HepG2 (cell line): ENCODE data around the gene SNX9. TPM values are rescaled to one million over a fixed set of nuclear protein-coding genes. Genes with fewer than 3 reads are reported as not detected.

Experiments used
- ARID3A ChIP-seq: IDR thresholded peaks from 2 replicates; pipeline ENCODE4 v1.6.1; 2012; ENCODE audit warnings: low read depth, low read length, improper control_type of control experiment
- CENPBD1 ChIP-seq: sonication (generic); formaldehyde crosslinking; IDR thresholded peaks from 2 replicates; pipeline ENCODE4 v1.8.0; 2022; ENCODE audit warnings: missing genetic modification reagents, low read depth, mild to moderate bottlenecking, borderline replicate concordance
- DDIT3 ChIP-seq: sonication (generic); formaldehyde crosslinking; IDR thresholded peaks from 2 replicates; pipeline ENCODE4 v1.4.0; 2020; ENCODE audit warnings: mild to moderate bottlenecking, missing genetic modification reagents
- HNF4A ChIP-seq: sonication (generic); formaldehyde crosslinking; IDR thresholded peaks from 2 replicates; pipeline ENCODE4 v1.4.0; 2020; ENCODE audit warnings: missing genetic modification reagents
- KLF13 ChIP-seq: sonication (generic); formaldehyde crosslinking; IDR thresholded peaks from 2 replicates; pipeline ENCODE4 v1.4.0; 2020; ENCODE audit warnings: mild to moderate bottlenecking, missing genetic modification reagents
- MAFF ChIP-seq: IDR thresholded peaks from 2 replicates; pipeline ENCODE4 v1.6.1; 2011; ENCODE audit warnings: low read depth, low read length, improper control_type of control experiment
- MED13 ChIP-seq: sonication (generic); formaldehyde crosslinking; IDR thresholded peaks from 2 replicates; pipeline ENCODE4 v1.5.0; 2020; ENCODE audit warnings: missing genetic modification reagents
- MEIS2 ChIP-seq: sonication (generic); formaldehyde crosslinking; IDR thresholded peaks from 2 replicates; pipeline ENCODE4 v1.9.0; 2021; ENCODE audit warnings: mild to moderate bottlenecking, missing genetic modification reagents
- MXD3 ChIP-seq: IDR thresholded peaks from 2 replicates; pipeline ENCODE4 v1.6.1; 2016; ENCODE audit warnings: mild to moderate bottlenecking, missing biosample characterization, missing genetic modification reagents
- REXO4 ChIP-seq: sonication (generic); formaldehyde crosslinking; IDR thresholded peaks from 2 replicates; pipeline ENCODE4 v1.8.0; 2022; ENCODE audit warnings: missing genetic modification reagents, mild to moderate bottlenecking, borderline replicate concordance
- TFDP2 ChIP-seq: sonication (generic); formaldehyde crosslinking; IDR thresholded peaks from 2 replicates; pipeline ENCODE4 v1.4.0; 2020; ENCODE audit warnings: missing genetic modification reagents
- ZFP1 ChIP-seq: IDR thresholded peaks from 2 replicates; pipeline ENCODE4 v1.6.1; 2016
- ZNF235 ChIP-seq: sonication (generic); formaldehyde crosslinking; IDR thresholded peaks from 2 replicates; pipeline ENCODE4 v1.8.1; 2023; ENCODE audit warnings: mild to moderate bottlenecking, missing genetic modification reagents, borderline replicate concordance
- ZNF264 ChIP-seq: sonication (generic); formaldehyde crosslinking; IDR thresholded peaks from 2 replicates; pipeline ENCODE4 v1.4.0; 2020; ENCODE audit warnings: missing genetic modification reagents
- ZNF317 ChIP-seq: sonication (generic); formaldehyde crosslinking; IDR thresholded peaks from 2 replicates; pipeline ENCODE4 v1.5.0; 2020; ENCODE audit warnings: mild to moderate bottlenecking, missing genetic modification reagents
- ZNF570 ChIP-seq: sonication (generic); formaldehyde crosslinking; IDR thresholded peaks from 2 replicates; pipeline ENCODE4 v1.4.0; 2020; ENCODE audit warnings: mild to moderate bottlenecking, missing genetic modification reagents, borderline replicate concordance
- ZNF687 ChIP-seq: sonication (generic); formaldehyde crosslinking; IDR thresholded peaks from 2 replicates; pipeline ENCODE4 v1.5.1; 2020; ENCODE audit warnings: mild to moderate bottlenecking, missing genetic modification reagents, moderate library complexity
- ZNF703 ChIP-seq: sonication (generic); formaldehyde crosslinking; IDR thresholded peaks from 2 replicates; pipeline ENCODE4 v1.5.1; 2020; ENCODE audit warnings: missing genetic modification reagents, mild to moderate bottlenecking, moderate library complexity, borderline replicate concordance
- ZNF768 ChIP-seq: sonication (generic); formaldehyde crosslinking; IDR thresholded peaks from 2 replicates; pipeline ENCODE4 v1.4.0; 2020; ENCODE audit warnings: missing genetic modification reagents
- ZNF775 ChIP-seq: sonication (generic); formaldehyde crosslinking; IDR thresholded peaks from 2 replicates; pipeline ENCODE4 v1.4.0; 2020; ENCODE audit warnings: missing genetic modification reagents, mild to moderate bottlenecking, moderate library complexity, borderline replicate concordance
- ZSCAN29 ChIP-seq: sonication (generic); formaldehyde crosslinking; conservative IDR thresholded peaks from 2 replicates; pipeline ENCODE4 v1.4.0; 2020; ENCODE audit warnings: mild to moderate bottlenecking, missing genetic modification reagents
- polyA plus RNA-seq, 8 experiments: library from polyadenylated mRNA; depleted of rRNA in 3 of 8; stranded (reverse) in 7 of 8; unstranded in 1 of 8; fragments of >200 nt; fragmentation: Illumina TruSeq in 4 of 8; extraction: Trizol in 4 of 8; gene quantifications; 2 replicates each; pipeline versions ENCODE4 v1.2.1 to v1.2.3, GENCODE V29; 2011 to 2016; ENCODE audit warnings: low read depth in 4 of 8, missing spikeins in 1 of 8, mixed read lengths in 1 of 8; ENCODE audit not compliant: insufficient read depth in 1 of 8
- total RNA-seq, 5 experiments: library from RNA; depleted of rRNA; stranded (reverse); fragments of >200 nt; fragmentation: Illumina TruSeq; extraction: Trizol; gene quantifications; 2 replicates each; pipeline ENCODE4 v1.2.3, GENCODE V29; 2016; ENCODE audit warnings: low read depth in 1 of 5

SNX9 gene
- total and polyA plus RNA-seq, 2 of the 13 experiments (the other 11 are each of a cell fraction or from before 2014, with no cell fraction given): 21.9 to 36.0 TPM

GRCh38 chr6:157954150-157955117, 131.4 kb downstream of the SNX9 start (continued):
- TF ChIP-seq REXO4 (CRISPR knock-in tag) (no peak), HNF4A (CRISPR knock-in tag) (peak; percentile 98), ZNF264 (CRISPR knock-in tag) (peak; percentile 83; the same call in 1 of the 2 replicates), MEIS2 (CRISPR knock-in tag) (peak; percentile 89), TFDP2 (CRISPR knock-in tag) (no peak; the same call in none of the 2 replicates), CENPBD1 (CRISPR knock-in tag) (no peak), ZNF235 (CRISPR knock-in tag) (no peak), ZNF703 (CRISPR knock-in tag) (peak; percentile 71; the same call in 1 of the 2 replicates), MED13 (CRISPR knock-in tag) (no peak), ZNF570 (no peak), ZFP1 (CRISPR knock-in tag) (peak; percentile 75; the same call in 1 of the 2 replicates), ZNF317 (CRISPR knock-in tag) (peak; percentile 92), ZNF768 (peak; percentile 35; the same call in 1 of the 2 replicates), DDIT3 (CRISPR knock-in tag) (no peak), ZNF687 (CRISPR knock-in tag) (peak; percentile 95), ZNF775 (CRISPR knock-in tag) (0 out of 2 replicates have a peak, but pooled peaks have one; percentile 50), MAFF (no peak), ZSCAN29 (CRISPR knock-in tag) (peak; percentile 80; the same call in 1 of the 2 replicates), KLF13 (CRISPR knock-in tag) (no peak), ARID3A (peak; percentile 83), MXD3 (CRISPR knock-in tag) (no peak)
